Thyroid gland (tissue), 4 donors: ENCODE data around the gene PACSIN1. TPM values are rescaled to one million over a fixed set of nuclear protein-coding genes. Genes with fewer than 3 reads are reported as not detected.

Source experiments
- DNase-seq, 2 donors: peaks; one replicate each; pipeline ENCODE4 v3.0.0-alpha.2; 2019
- H3K27ac ChIP-seq, 3 donors: fragments of 200-600 bp; sonication (generic); 1 replicate in 2 of 3; 2 replicates in 1 of 3; pipeline ENCODE4 v1.5.1; 2016 to 2019; ENCODE audit warnings: mild to moderate bottlenecking in 1 of 3, moderate library complexity in 1 of 3
- H3K27me3 ChIP-seq: fragments of 200-600 bp; sonication (generic); one replicate; pipeline ENCODE4 v1.5.1; 2019
- H3K36me3 ChIP-seq, 2 donors: fragments of 200-600 bp; sonication (generic); one replicate each; pipeline ENCODE4 v1.5.1; 2016 to 2019
- H3K4me1 ChIP-seq, 2 donors: fragments of 200-600 bp; sonication (generic); one replicate each; pipeline ENCODE4 v1.5.1; 2017 to 2019
- H3K4me3 ChIP-seq, 3 donors: fragments of 200-600 bp; sonication (generic); replicated peaks in 1 of 3; 1 replicate in 2 of 3; 2 replicates in 1 of 3; pipeline ENCODE4 v1.5.1; 2016; ENCODE audit warnings: mild to moderate bottlenecking in 1 of 3
- H3K9me3 ChIP-seq: fragments of 200-600 bp; sonication (generic); one replicate; pipeline ENCODE4 v1.5.1; 2017
- POLR2A ChIP-seq, 2 donors: fragments of 450-650 bp; IDR thresholded peaks; one replicate each; pipeline ENCODE4 v1.6.1; 2017; ENCODE audit warnings: antibody characterized with exemption in 2 of 2, mild to moderate bottlenecking in 2 of 2, moderate library complexity in 1 of 2
- WGBS, 2 donors: methylation state at CpG; one replicate each; pipeline ENCODE4 v1.1.5; 2017; 5-methylcytosine and 5-hydroxymethylcytosine counted together
- intact Hi-C: fragments of 100-400 bp; cut with DNase I; formaldehyde crosslinking; loops from one replicate; pipeline ENCODE4 v1.15.1; 2023
- total RNA-seq, 4 donors: library from RNA; depleted of rRNA; stranded (reverse); fragments of >200 nt; gene quantifications; one replicate each; pipeline ENCODE4 v1.2.3, GENCODE V29; 2016
- TF ChIP-seq, protein P1 (sequence below), 6 experiments: fragments of 200-600 bp in 3 of 6; fragments of 450-650 bp in 3 of 6; sonication (generic) in 3 of 6; IDR thresholded peaks; one replicate each; pipeline ENCODE4 v1.5.1; 2016 to 2019; ENCODE audit warnings: antibody characterized with exemption in 6 of 6, mild to moderate bottlenecking in 2 of 6, inconsistent platforms in 1 of 6, moderate library complexity in 1 of 6

Gene PACSIN1
- total RNA-seq, 4 donors from 2014 or later = 0.11 TPM; not detected in 3

DNA sequence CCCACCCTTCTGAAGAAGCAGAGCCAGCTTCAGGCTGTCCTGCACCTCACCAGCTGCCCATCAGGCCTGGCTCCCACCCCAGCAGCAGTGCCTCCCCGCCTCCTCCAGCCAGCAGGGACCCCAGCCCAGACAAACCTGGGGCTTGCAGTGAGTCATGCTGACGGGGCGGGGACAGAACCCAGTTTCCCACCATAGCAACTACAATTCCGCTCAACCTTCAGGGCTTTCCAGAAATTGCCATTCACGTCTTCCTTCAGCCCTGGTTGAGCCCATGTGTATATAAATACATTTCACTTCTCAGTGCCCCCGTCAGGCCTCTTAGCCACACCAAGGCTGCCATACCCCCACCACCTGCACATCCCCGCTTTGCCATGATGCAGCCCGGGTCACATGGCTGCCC, 85.8 kb downstream of the PACSIN1 start:
- H3K36me3 ChIP-seq = no peaks in the 10 kb centered on the region
- H3K27me3 ChIP-seq = no peaks in the 10 kb centered on the region
- H3K9me3 ChIP-seq = no peaks in the 10 kb centered on the region
- WGBS, 2 donors = 96 to 97% methylated on average over 5 to 8 of the region's 8 CpGs
- no peak overlapping the region for H3K4me3 ChIP-seq
- intact Hi-C loops = no loop called here
- no peak overlapping the region for H3K27ac ChIP-seq
- no peak for TF ChIP-seq POLR2A (IDR thresholded peaks at IDR 0.05)
- TF ChIP-seq, protein P1, sequence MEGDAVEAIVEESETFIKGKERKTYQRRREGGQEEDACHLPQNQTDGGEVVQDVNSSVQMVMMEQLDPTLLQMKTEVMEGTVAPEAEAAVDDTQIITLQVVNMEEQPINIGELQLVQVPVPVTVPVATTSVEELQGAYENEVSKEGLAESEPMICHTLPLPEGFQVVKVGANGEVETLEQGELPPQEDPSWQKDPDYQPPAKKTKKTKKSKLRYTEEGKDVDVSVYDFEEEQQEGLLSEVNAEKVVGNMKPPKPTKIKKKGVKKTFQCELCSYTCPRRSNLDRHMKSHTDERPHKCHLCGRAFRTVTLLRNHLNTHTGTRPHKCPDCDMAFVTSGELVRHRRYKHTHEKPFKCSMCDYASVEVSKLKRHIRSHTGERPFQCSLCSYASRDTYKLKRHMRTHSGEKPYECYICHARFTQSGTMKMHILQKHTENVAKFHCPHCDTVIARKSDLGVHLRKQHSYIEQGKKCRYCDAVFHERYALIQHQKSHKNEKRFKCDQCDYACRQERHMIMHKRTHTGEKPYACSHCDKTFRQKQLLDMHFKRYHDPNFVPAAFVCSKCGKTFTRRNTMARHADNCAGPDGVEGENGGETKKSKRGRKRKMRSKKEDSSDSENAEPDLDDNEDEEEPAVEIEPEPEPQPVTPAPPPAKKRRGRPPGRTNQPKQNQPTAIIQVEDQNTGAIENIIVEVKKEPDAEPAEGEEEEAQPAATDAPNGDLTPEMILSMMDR (IDR thresholded peaks at IDR 0.05) = no peak
- peaks cover under 1 to 24% of the 10 kb centered on the region in 2 donors for H3K4me1 ChIP-seq
- DNase-seq = no peak

GRCh38 chr6:34552620-34553019, 86.7 kb downstream of the PACSIN1 start:
- no peaks in the 10 kb centered on the region for H3K9me3 ChIP-seq
- intact Hi-C loops = no loop called here
- no peaks in the 10 kb centered on the region for H3K36me3 ChIP-seq
- no peak overlapping the region for H3K27ac ChIP-seq
- WGBS, 2 donors = 92 to 93% methylated on average over 2 to 4 of the region's 5 CpGs
- no peak for DNase-seq
- H3K4me3 ChIP-seq = no peak overlapping the region
- no peak for TF ChIP-seq POLR2A (IDR thresholded peaks at IDR 0.05)
- TF ChIP-seq, protein P1 (IDR thresholded peaks at IDR 0.05) = no peak
- H3K4me1 ChIP-seq = peaks cover 0 to 15% of the 10 kb centered on the region in 2 donors
- H3K27me3 ChIP-seq = no peaks in the 10 kb centered on the region

- H3K9me3 ChIP-seq = no peaks in the 10 kb centered on the region
- H3K36me3 ChIP-seq = no peaks in the 10 kb centered on the region
- no peak for DNase-seq
- H3K27ac ChIP-seq = no peak overlapping the region
- TF ChIP-seq POLR2A (IDR thresholded peaks at IDR 0.05) = no peak
- TF ChIP-seq, protein P1 (IDR thresholded peaks at IDR 0.05) = no peak
- no peaks in the 10 kb centered on the region for H3K27me3 ChIP-seq
- intact Hi-C loops = no loop called here
- peaks cover 0 to 11% of the 10 kb centered on the region in 2 donors for H3K4me1 ChIP-seq
- 24 to 29% methylated on average over 2 to 4 of the region's 4 CpGs for WGBS, 2 donors
- no peak overlapping the region for H3K4me3 ChIP-seq
These were observed 87.3 kb downstream of the PACSIN1 start for GRCh38 chr6:34553146-34553545.

DNA sequence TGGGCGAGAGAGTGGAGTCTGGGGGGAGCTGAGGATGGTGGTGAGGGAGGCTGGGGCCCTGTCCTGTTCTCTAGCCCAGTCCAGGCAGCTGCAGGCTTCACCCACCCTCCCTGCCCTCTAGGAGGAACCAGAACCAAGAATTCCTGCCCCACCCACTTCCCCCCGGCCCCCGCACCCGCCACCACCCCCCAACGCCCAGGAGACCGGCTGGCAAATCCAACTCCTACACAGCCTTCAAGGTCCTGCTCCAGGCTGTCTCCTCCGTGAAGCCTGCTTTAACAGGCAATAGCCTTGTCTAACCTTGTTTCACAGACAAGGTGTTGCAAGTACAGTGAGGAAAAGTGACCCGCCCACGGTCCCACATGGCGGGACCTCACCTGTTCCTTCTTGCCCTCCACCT, 87.9 kb downstream of the PACSIN1 start:
- no peak for DNase-seq
- intact Hi-C loops = no loop called here
- no peak overlapping the region for H3K4me3 ChIP-seq
- no peaks in the 10 kb centered on the region for H3K27me3 ChIP-seq
- 85 to 88% methylated on average over 6 of the region's 10 CpGs for WGBS, 2 donors
- no peaks in the 10 kb centered on the region for H3K36me3 ChIP-seq
- peaks cover 0 to 11% of the 10 kb centered on the region in 2 donors for H3K4me1 ChIP-seq
- TF ChIP-seq, protein P1 (IDR thresholded peaks at IDR 0.05) = no peak
- TF ChIP-seq POLR2A (IDR thresholded peaks at IDR 0.05) = no peak
- H3K27ac ChIP-seq = no peak overlapping the region
- H3K9me3 ChIP-seq = no peaks in the 10 kb centered on the region

DNA sequence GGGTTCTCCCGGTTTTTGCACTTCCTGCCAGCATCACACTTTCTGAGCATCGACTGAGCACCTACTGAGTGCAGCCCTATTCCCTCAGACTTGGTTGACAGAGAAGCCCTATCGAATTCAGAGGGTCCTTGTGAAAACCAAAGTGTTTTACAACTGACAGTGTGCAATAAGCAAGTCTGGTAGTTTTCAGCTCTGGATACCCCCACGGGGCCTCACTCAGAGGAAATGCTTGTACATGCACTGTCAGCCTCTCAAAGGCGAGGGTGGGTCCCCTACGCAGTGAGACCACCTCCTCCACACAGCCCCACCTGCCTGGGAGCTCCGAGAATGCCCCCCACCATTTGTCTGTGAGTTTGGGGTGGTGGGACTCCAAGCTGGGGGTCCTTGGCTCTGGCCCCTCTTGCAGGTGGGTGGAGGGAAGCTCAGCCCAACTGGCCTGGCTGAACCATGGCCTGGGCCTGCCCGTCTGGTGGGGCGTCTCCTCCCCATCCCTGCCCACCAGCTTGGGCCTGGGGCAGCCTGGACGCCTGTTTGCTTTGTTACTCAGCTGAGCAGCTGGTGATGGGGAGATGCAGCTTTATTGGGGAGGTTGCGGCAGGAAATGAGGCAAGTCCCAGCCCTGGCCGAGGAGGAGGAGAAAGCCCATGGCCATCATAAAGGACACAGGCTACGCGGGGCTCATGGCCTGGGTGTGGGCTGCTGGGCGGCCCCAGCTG, 88.6 kb downstream of the PACSIN1 start:
- Histone ChIP-seq H3K9me3 (no peaks in the 10 kb centered on the region), H3K27ac (no peak overlapping the region), H3K4me1 (peaks cover 0 to 11% of the 10 kb centered on the region in 2 donors), H3K4me3 (no peak overlapping the region), H3K27me3 (no peaks in the 10 kb centered on the region), H3K36me3 (no peaks in the 10 kb centered on the region)
- WGBS, 2 donors = 61 to 68% methylated on average over 9 to 10 of the region's 15 CpGs
- intact Hi-C loops = no loop called here
- DNase-seq = no peak
- TF ChIP-seq, protein P1 (IDR thresholded peaks at IDR 0.05) = no peak
- TF ChIP-seq POLR2A (IDR thresholded peaks at IDR 0.05) = no peak
